Mucosa of gallbladder (tissue), 1 donor: ENCODE data around the gene STXBP6. TPM values are rescaled to one million over a fixed set of nuclear protein-coding genes. Genes with fewer than 3 reads are reported as not detected.
"Not testable (repeated sequence)": the region's sequence is repeated elsewhere in the genome, so short reads cannot be mapped to it uniquely, and the experiment has no call there.

ENCODE experiments used
- DNase-seq: peaks from one replicate; pipeline ENCODE4 v3.0.0-alpha.2; 2020; ENCODE audit warnings: low spot score
- total RNA-seq: library from RNA; stranded (reverse); gene quantifications from one replicate; pipeline ENCODE4 v1.2.1, GENCODE V29; 2021
- donor health status: DM: no; HTN: no; CAD: no.

The STXBP6 gene
- total RNA-seq, 1 donor from 2014 or later = 31.1 TPM

DNA sequence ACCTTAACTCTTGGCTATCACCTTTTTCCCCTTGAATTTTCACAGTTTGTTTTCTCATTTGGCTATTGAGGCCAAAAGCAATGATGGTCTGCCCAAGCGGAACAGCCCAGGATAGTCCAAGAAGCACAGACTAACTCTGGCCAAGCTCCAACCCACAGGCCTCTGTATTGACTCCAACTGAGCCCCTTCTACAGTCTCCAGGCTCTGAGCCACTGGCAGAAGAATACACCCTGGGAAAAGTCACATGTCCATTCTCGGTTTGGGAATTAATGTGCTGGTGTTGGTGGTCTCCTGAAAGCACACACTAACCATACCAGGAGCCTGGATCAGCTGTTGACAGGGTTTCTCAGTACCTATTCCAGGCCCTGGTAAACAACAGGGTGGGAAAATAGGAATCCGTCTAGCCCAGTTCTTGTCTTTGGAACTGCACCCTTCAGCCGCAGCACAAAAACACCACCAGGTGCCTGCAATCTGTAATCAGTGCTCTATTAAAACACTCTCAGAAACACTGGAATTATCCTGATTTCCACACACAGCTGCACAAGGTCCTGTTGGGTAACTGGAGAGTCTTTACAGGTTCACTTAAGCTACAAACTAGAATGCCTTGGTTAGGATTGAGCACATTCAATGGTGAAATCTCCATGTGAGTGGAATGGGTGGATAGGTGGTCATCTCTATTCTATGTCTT, 63.6 kb downstream of the STXBP6 start:
- DNase-seq = no peak

DNA sequence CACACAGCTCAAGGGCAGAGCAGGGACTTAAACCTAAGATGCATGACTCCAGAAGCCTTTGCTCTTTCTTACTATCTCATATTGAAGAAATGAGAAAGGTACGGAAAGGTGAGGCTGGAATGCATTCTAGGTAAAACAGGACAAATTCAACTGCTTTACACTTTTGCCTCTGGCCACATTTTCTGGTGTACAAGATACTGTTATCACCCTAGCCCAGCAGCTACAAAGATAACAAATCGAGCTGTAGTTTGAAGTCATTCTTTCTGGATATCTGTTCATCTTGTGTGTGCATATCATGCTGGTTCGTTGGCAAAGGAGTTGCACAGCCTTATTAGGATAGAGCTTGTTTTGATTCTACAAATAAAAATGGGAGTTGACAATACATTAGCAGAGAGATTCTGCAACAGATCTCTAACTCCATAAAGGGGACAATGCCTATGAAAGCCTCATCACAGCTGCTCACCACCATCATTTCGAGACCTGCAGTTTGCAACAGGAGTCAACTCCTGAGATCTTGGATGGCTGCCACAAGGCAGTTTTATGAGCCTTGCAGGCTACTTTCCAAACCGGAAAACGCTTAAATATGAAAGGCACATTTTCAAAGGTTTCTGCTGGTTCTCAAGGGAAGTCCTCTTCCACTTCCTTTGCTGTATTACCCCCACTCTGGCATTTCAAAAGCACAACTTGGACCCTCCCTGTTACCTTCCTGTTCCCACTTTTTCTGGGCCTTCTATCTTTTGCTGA, 64.9 kb downstream of the STXBP6 start:
- DNase-seq = no peak

- DNase-seq = no peak
These were observed 67.3 kb downstream of the STXBP6 start for GRCh38 chr14:24982472-24983155.

GRCh38 chr14:24979725-24980239, 70.2 kb downstream of the STXBP6 start:
- DNase-seq = no peak

GRCh38 chr14:24978862-24979724, 70.9 kb downstream of the STXBP6 start:
- DNase-seq = no peak

- no peak for DNase-seq
These were observed 73.3 kb downstream of the STXBP6 start for GRCh38 chr14:24976602-24977001.

DNA sequence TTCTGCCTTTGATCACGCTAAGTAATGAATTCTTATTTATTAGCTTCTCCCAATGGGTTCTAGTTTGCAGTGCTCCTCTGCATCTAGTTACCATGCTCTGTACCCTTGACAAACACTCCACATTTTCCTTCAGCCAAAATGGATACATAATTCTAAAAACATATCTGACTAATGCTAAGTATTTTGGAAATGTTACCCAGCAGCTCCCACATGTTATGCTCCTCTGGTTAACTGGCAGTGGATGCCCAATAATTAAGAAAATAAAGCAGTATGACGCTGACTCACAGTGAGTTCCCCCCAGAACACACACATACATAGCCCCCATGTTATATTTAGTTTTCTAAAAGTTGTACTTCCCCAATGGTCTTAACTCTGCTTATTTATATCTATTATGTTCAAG, 74.6 kb downstream of the STXBP6 start:
- no peak for DNase-seq

GRCh38 chr14:24974591-24975374, 75.2 kb downstream of the STXBP6 start:
- no peak for DNase-seq

DNA sequence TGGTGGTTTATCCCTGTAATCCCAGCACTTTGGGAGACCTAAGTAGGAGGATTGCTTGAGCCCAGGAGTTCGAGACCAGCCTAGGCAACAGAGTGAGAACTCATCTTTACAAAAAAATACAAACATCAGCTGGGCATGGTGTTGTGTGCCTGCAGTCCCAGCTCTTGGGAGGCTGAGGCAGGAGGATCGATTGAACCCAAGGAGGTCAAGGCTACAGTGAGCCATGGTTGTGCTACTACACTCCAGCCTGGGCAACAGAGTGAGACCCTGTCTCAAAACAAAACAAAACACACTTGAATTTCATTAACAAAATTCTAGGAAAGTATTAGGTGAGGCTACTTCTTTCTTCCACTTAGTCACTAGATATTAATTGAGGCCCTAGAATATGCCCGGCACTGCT, 77.1 kb downstream of the STXBP6 start:
- DNase-seq = no peak

GRCh38 chr14:24971255-24971654, 78.7 kb downstream of the STXBP6 start:
- no peak for DNase-seq

- DNase-seq = no peak
These were observed 83.4 kb downstream of the STXBP6 start for GRCh38 chr14:24966579-24966964.

DNA sequence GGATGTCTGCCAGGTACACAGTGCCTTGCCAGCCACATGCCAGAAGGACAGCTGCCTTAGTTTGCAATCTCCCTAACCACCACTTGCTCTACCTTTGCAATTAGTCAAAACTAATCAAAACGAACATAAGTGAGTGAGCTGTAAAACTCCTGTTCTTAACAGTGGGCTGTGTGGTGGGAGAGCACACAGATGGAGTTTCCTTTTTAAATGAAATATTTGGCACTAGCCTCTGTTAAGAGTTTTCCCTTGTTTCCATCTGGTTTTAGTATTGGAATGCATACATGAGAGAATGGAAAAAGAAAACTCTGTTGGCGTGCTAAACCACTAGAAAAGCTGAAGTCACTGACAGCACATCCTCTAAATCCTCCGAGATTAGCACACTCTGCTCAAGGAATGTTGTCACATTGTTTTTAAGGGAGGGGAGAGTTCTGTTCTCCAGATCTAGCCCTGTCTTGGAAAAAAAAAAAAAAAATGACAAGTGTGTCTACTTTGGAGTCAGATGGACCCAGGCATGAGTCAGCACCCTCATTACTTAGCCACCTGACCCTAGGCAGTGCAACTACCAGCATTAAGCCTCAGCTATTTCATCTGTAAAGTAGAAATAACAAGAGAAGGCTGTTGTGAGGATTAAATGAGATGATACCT, 83.9 kb downstream of the STXBP6 start:
- peak; percentile 53 for DNase-seq

- no peak for DNase-seq
These were observed 84.4 kb downstream of the STXBP6 start for GRCh38 chr14:24965578-24965933.

GRCh38 chr14:24964591-24964990, 85.4 kb downstream of the STXBP6 start:
- no peak for DNase-seq

- DNase-seq = no peak
These were observed 85.9 kb downstream of the STXBP6 start for GRCh38 chr14:24964048-24964447.

GRCh38 chr14:24962118-24962517, 87.8 kb downstream of the STXBP6 start:
- DNase-seq = not testable (repeated sequence)

DNA sequence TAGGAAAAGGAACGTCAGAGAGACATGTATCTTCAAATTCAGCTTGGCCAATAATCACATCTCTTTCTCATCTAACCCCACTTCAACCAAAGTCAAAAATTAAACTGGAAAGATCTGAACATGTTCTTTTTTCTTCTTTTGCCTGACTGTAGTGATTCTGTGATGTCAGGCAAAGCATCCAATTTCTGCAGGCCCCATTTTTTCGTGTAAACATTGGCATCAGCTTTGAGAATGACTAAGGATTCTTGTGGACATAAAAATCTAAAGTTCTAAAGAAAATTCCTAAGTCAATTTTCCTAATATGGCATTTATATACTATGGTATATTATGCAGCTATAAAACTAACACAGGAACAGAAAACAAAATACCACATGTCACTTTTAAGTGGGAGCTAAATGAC, 89.1 kb downstream of the STXBP6 start:
- no peak for DNase-seq

GRCh38 chr14:24959791-24960331, 90.1 kb downstream of the STXBP6 start:
- no peak for DNase-seq

DNA sequence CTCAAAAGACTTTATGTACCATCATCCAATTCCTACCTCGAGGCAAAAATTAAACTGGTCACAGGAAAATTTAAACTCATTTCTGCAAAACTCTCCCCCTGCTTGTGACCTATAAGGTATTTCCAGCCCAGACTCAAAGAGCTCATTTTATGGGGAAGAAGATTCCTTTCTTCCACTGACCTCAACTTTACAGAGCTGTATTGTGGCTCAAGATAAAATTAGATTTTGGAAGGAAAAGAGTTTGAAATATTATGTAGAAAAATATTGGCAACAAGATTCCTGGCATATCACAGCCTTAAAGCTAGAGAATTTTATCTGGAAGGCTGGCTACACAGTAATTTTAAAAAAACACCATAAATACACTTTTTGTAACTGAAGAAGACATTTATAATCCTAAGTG, 91.7 kb downstream of the STXBP6 start:
- no peak for DNase-seq

- no peak for DNase-seq
These were observed 92.1 kb downstream of the STXBP6 start for GRCh38 chr14:24957814-24958213.
